COR-L47 (cell line): ENCODE data around the gene UBL3.

Source experiments
- DNase-seq: peaks from one replicate; lab custom pipeline; 2025; lab: John Stamatoyannopoulos, UW

UBL3 gene

DNA sequence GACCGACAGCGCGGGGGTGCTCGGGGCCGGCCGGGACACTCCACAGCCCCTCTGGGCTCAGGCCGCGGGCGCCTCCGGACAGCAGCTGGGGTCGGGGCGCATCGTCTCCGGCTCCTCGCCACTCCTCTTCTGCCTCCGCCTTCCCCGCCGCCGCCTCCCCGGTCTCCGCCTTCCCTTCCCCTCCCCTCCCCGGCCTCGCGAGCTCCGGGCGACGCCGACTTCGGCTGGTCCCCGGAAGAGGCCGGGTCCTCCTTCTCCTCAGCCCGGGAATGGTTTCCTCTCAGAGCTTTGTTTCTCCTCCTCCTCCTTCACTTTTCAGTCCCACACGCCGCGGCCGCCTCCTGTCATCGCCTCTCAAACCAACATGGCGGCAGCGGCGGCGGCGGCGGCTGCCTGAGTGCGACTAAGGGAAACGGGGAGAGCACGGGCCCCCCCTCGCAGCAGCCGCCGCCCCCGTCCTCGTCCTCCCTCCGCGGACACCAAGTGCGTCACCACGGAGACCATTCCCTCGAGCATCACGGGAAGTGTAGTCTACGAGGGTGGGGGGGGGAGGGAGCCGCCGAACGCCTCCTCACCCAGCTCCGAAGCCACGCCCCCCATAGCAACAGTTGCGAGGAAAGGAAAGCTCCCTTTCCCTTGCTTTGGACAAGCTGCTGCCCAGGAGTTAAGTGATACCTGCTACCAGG is at the start of gene UBL3:
Gene UBL3 (minus strand): TSS at position 405 of the 686 bp plus-strand sequence. CDS start 1,079 bp downstream, outside the sequence.
- DNase-seq: peak; percentile 97

DNA sequence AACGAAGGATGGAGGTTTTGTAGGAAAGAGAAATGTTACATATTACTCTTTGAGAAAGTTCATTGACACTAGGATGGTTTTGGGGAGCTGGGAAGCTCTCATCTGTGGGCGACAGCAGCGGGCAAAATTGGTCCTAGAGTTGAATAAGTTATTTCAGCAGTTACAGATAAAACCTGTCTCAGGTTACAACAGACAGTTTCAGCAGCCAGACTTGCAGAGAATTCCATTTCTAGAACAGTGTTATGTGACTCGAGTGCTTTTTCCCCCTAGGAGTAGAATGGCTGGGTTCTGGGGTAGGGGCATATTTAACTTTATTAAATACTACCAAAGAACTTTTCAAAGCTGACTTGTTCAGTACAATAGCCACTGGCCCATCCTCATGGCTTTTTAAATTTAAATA is 46.7 kb upstream of the UBL3 start:
- no peak for DNase-seq

- no peak for DNase-seq
These were observed 43.0 kb upstream of the UBL3 start for GRCh38 chr13:29893438-29893837.

GRCh38 chr13:29892151-29892550 is 41.7 kb upstream of the UBL3 start:
- peak; percentile 88 for DNase-seq

GRCh38 chr13:29889111-29889510 is 38.7 kb upstream of the UBL3 start:
- DNase-seq: no peak

GRCh38 chr13:29888306-29888705 is 37.9 kb upstream of the UBL3 start:
- DNase-seq: no peak

GRCh38 chr13:29887686-29888085 is 37.3 kb upstream of the UBL3 start:
- DNase-seq: no peak

DNA sequence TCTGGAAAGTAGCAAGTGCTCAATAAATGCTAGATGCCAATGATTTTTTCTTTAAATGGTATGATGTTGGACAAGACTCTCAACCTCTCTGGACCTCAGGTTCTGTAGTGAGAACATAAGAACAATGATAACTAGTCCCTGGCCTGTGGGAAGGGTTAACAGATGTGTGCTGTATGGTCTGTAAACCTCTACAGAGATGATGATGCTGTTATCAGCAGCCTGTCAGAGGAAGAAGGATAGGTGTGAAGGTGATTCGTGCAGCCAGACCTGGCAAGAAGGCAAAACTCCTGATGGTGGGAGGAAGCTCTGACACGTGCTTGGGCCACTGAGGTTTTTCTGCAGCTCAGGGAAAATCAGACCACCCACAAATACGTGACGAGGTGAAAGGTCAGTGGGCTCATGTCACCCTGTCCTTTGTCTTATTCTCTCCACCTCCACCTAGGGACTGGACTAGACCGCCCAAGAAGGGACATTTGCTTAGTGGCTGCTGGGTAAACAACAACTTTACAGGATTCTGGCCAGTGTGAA is 36.7 kb upstream of the UBL3 start:
- DNase-seq: no peak

- DNase-seq: no peak
These were observed 36.0 kb upstream of the UBL3 start for GRCh38 chr13:29886446-29886845.

DNA sequence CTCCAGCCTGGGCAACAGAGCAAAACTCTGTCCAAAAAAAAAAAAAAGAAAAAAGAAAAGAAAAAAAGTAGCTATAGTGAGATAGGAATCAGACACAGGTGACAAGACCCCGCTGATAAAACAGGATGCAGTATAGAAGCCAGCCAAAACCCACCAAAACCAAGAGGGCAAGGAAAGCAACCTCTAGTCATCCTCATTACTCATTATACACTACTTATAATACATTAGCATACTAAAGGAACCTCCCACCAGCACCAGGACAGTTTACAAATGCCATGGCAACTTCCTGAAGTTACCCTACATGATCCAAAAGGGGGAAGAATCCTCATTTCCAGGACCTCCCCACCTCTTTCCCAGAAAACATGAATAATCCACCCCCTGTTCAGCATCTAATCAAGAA is 35.6 kb upstream of the UBL3 start:
- no peak for DNase-seq

DNA sequence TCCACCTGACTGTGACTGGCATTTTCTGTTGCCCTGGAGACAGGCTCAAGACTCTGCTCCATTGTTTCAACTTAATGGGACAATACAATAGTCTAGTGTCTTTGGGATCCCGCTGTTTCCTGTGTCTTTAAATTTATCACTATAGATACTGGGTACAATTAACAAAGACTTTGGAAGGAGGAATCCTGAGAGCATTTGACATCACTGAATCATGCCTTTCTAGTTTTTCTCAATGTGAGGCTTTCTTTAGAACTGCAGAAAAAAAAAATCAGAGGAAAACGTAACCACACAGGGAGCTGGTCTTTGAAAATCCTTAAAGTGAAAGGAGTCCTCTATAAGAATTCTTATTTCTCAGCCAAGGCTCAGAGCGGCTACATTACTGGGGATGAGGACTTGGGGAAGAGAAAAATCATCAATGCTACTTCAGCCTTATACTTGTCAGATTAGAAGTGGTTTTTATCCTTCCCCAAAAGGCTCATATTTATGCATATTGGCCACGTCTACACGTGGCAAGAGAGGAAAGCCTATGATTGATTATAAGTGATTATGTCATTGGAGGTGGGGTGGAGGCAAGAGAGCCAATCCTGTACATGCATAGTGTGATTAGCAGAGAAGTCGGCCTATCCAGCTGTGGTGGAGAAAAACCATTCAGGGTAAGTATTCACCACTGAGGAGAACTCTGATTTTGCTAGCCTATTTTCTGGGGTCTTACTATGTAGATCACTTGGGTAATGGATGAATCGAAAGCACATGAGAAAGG is 34.4 kb upstream of the UBL3 start:
- no peak for DNase-seq

- no peak for DNase-seq
These were observed 33.6 kb upstream of the UBL3 start for GRCh38 chr13:29883941-29884518.

- no peak for DNase-seq
These were observed 31.7 kb upstream of the UBL3 start for GRCh38 chr13:29882076-29882475.

DNA sequence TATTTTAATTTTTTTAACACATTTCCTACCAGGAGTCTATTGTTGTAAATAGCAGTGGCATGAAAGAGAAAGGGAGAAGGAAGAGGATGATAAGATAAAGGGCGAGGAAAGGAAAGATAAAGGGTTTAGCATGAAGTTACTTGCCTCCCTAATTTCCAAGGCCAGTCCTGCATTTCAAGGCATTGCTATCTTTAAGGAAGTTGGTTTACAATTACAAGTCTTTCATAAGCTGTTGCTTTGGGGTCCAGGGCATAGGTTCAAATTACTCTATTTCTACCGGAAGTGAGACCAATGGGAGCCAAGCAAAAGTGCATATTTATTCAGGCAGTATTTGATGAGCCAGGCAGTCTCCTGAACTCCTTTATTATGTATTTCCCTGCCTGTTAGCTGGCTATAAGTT is 27.7 kb upstream of the UBL3 start:
- DNase-seq: no peak

DNA sequence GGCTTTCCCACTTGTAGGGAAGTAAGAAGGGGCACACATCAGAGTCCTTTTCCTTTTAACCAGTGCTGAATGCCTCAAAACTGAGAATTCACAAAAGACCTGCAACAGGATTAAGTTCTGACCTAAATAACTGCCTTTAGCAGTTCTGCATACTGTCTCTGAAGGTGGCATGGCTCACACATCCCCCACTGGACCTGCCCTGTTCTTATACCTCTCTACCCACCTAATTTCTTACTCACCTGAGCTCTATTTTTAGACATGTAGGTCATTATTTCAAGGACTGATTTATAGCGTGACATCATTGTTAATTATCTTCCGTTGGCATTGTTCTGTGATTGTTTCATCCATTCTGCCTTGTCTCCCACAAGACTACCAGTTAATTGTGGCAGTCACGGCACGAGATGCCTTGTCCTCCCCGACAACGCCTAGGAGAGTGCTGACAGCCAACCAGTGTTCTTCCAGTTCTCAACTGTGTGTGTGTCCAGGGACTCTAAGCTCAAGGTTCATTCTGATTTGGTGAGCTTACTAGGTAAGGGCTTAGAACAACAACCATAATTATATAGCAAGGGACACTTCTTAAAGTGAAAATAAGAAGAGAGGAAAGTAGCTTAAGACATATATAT is 27.1 kb upstream of the UBL3 start:
- DNase-seq: no peak

DNA sequence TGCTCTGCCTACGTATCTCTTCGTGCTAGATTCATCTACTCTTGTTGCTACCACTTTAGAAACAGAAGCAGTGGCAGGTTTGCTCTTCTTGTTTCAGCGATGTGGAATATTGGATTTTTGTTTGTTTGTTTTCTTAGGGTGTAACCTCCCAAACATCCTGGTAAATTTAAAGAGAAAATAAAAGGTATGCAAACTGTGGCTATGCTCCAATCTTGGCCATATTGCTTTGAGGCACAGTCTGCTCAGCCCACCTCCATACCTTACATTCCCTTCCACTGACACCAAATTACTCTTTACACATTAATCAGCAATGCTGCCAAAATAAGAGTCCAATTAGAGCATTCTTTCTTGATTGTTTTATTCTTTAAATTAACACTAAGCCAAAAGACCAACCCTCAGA is 25.2 kb upstream of the UBL3 start:
- no peak for DNase-seq

GRCh38 chr13:29868581-29868980 is 18.2 kb upstream of the UBL3 start:
- no peak for DNase-seq

DNA sequence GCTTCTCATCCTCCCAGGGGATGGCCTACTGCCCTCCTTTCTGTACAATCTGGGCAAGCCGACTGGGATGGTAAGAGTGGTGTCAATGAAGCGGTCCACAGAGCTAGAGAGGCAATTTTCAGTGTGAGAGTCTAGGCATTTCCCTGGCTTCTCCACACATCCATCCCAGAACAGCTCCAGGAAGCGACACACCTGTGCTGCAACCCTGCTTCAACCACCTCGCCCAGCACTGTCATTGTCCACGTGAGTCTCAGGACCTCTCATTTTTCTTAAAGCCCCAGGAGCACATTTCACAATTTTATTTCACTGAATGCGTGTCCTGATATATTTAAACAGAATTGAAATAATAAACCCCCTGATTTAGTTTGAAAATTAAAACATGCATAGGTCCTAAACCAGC is 15.5 kb upstream of the UBL3 start:
- DNase-seq: no peak

DNA sequence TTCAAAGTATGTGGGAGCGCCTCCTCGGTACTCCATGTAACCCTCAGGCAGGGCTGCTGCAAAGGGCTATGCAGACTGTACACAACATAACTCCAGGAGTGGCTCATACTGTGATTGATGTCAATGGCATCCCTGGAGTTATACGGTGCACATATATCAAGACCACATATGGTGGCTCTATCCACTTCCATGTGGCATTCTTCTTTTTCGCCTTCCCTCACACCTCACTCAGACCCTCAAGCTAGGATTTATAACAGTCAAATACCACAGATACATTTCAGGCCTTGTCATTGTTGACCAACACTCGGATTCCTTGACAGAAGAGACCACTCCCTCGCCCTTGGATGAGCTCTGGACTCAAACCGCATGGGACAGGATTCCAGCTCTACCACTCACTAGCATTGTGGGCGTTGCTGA is 11.3 kb upstream of the UBL3 start:
- DNase-seq: no peak

DNA sequence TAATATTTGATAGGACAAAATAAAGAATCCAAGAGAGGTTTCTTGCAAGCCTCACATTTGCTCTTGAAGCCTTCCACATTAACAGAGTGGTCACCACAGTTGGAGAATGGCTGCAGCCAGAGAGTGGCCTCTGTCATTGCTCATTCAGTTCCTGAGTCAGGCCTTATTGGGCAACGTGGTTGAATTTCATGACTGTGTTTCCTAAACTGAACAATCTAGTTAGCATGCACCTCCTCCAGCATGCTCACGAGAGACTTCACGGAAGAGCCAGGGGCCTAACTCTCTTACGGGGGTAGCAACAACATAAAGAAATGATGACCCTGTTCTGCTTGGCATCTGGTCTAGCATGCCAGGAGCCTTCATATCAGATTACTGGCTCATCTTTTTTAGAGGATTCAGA is 9.6 kb upstream of the UBL3 start:
- DNase-seq: no peak

DNA sequence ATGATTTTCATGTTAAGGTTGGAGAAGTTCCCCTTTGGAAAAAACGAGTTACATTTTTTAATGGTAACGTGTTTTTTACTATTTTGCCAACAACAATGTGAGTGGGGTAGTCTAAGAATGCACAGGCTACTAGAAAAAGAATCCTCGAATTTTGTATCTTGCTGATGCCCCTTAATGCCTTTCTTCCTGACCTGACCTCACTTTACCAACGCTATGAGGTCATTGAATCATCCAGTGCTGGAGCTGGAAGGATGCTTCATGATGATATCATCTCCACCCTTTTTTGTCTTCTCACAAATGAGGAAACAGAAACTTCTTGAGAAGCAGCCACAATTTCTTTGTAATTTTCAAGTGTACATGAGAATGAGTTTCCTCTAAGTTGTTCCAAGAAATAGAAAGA is 8.2 kb upstream of the UBL3 start:
- DNase-seq: no peak

- DNase-seq: no peak
These were observed 7.8 kb upstream of the UBL3 start for GRCh38 chr13:29858231-29858630.

- no peak for DNase-seq
These were observed 6.7 kb upstream of the UBL3 start for GRCh38 chr13:29857085-29857484.
